Midbrain (tissue), 1 donor: Measurements from ENCODE around the gene ONECUT3.

Source experiments
- DNase-seq: peaks from one replicate; lab custom pipeline; 2025; lab: John Stamatoyannopoulos, UW

ONECUT3 gene

GRCh38 chr19:1739960-1740629 lies 13.2 kb upstream of the ONECUT3 start:
- DNase-seq: no peak

- DNase-seq: no peak
Observed at GRCh38 chr19:1742989-1743696, 10.2 kb upstream of the ONECUT3 start.

GRCh38 chr19:1744133-1744665 lies 9.1 kb upstream of the ONECUT3 start:
- no peak for DNase-seq

DNA sequence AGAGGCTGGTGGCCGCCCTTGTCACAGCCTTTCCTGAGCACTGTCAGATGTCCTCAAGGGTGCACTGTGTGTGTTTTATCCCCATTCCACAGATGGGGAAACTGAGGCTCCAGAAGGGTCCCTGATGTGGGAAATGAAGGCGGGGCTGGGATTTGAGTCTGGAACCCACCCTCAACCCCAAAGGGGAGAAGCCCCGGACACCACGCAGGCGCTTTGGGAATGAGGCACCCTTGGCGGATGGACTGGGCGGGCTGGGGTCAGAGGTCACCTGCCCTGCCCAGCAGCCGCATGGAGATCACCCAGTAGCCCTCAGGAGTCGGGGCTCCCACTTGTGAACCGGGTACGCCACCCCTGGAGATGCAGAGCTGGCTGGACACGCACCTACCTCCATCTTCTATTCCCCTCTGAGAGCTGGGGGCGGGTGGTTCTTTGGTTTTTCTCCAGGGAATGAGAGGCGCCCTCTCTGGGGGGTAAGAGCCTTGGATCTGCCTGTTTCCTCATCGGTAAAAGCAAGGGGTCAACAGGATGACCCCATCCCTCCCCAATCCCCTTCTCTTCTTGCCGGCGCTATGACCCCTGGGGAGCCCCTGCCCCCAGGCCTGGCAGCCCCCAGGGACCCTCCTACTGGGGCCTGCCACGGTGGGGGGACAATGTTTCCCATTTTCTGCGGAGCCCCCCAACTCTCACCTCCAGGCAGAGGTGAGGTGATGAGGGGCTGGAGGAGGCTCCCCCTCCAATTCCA lies 8.3 kb upstream of the ONECUT3 start:
- no peak for DNase-seq

GRCh38 chr19:1745589-1746031 lies 7.7 kb upstream of the ONECUT3 start:
- DNase-seq: no peak

DNA sequence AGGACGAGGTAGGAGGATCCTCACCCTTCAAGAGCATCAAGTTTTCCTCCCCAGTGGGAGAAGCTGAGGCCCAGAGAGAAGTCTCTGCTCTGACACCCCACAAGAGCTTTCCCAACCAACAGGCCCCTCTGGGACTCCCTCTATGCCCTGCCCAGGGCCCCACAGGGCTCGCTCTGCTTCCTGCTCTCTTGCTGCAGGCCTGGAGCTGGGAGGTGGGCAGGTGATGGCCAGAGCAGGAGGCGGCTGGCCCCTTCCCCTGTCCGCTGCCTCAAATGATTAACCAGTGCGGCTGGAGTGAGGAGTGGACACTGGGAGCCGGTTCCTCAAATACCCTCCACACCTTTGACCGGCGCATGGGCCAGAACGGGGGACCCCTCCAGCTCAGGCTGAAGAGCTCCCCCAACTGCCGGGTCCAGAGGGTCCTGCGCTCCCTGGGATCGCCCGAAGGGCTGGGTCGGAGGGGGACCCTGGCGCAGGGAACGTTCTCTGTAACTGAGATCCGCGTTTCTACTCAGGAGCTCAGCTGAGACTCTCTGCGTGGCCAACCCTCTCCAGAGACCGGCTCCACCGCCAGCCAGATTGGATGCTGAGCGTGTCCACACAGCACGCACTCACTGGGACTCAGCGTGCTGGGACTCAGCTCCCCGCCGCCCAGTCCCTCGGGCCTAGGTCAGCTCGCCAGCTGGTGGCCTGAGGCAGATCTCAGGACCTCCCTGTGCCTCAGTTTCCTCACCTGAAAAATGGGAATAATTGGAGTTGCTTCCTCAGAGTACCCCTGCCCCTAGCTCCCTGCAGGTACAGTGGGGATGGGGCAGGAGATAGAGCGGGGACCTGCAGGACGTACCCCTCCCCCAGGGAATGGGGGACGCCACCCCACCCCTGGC lies 6.7 kb upstream of the ONECUT3 start:
- DNase-seq: no peak

- DNase-seq: no peak
Observed at GRCh38 chr19:1747285-1748114, 5.8 kb upstream of the ONECUT3 start.

DNA sequence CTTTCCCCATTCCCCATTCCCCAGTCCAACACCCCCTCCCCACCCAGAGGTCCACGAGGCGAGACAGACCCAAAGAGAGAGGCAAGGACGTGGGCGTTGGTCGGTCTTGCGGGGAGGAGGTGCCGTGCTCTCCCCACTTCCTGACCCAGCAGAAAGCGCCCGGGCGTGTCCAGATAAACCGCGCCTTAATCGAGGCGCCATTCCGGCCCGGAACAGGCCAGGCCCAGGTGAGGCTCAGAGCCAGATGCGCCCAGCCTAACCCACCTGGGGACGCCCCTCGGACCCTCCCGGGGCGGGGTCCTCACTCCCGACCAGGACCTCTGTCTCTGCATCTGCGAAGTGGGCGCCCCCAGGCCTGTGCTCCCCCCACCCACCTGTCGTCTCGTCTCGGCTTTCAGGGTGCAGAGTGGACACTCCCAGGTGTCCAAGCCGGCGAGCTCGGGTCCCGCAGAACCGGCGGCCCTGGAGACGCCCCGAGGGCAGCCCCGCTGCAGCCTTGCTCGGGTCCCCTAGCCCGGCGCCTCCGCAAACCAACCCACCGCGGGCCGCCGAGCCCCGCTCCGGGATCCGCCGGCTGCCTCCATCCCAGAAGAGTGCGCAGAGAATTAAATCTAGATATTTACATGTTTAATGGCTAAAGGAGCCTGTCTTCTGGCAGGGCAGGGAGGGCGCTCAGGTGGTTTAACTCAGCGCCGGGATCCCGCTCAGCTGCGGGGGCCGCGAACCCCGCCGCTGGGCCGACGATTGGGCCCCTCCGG lies 5.0 kb upstream of the ONECUT3 start:
- DNase-seq: no peak

DNA sequence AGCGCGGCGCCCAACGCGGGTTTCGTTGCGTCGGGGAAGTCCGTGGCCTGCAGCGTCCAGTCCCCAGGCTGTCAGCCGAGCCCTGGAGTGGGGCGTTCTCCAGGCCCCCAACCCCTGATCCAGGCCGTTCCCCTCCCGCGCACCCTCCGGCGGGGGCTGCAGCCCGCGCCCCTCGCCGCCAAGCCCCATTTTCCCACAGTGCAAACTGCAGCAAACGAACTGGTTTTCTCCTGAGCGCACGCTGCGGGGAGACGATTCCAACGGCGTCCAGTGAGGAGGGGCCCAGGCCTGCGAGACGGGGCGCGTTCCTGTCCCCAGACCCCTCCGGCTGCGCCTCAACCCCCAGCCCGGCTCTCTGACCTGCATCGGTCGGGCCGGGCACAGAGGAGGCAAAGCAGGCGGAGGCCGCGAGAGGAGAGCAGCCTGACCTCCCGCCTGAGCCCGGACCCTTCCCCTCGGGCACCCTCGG lies 4.4 kb upstream of the ONECUT3 start:
- DNase-seq: no peak

DNA sequence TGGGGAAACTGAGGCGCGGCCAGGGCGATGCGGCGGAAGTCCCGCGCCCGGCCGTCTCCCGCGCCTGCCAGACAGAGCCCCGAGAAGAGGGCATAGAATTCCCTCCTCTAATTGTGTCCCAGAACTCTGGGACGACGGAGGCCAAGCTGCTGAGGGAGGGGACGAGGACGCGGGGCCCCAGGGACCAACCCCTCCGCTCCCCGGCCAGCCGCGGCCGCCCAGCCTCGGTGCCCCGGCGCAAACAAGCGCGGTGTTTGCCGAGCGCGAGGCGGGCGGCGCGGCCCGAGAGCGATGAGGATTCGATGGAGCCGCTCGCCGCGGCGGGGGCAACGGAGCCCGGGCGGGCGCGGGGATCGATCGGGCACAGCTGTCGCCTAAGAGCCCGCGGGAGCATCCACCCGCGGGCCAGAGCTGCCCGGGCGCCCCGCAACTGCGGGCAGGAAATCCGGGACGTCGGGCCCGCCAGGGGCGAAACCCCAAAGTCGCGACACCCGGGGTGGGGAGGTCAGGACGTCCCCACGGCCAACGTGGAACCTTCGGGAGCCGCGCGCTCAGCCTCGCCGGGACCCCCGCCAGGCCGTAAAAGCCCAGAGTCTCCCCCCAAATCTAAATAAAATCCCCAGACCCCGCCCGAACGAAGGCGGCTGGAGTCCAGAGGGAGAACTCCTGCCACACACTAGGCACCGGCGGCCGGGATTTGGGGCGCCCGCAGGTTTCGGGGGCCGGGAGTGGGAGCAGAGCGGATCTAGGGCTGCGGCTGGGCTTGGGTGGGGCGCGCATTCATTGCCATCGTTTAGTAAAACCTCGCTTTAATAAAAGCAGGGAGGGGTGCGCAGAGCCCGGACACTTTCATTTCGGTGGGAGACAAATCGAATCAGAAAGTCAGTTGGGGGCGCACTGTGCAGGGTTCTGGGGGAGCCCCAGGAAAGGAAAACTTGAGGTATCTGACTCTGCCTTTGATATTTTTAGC lies 3.6 kb upstream of the ONECUT3 start:
- no peak for DNase-seq

DNA sequence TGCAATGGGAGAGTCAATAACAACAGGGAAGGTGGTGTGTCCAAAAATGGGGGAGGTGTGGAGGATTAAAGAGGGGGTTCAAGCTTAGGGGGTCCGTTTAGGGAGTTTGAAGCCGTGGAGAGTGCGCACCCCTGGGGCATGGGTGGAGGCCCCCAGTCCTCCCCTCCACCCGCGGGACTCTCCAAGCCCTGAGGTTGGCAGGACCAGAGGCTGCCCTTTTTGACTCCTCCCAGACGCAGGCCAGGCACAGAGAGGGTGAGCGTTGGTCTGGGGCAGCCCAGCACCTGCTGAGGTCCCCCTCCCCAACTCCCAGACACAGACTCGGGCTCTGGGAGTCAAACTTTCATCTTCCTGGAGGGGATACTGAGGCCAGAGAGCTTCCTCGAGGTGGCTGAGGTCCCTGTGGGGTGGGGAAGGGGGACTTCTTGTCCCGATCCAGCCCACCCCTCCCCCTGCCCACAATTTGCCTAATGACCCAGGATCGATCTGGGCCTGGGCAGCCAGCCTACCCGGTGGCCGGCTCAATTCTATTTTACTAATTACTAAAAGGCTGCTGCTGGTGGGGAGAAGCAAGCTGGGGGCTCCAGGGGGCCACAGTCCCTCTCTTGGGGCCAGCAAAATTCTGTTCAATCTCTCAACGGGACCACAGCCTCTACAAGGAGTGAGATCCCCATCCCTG lies 2.8 kb upstream of the ONECUT3 start:
- no peak for DNase-seq

DNA sequence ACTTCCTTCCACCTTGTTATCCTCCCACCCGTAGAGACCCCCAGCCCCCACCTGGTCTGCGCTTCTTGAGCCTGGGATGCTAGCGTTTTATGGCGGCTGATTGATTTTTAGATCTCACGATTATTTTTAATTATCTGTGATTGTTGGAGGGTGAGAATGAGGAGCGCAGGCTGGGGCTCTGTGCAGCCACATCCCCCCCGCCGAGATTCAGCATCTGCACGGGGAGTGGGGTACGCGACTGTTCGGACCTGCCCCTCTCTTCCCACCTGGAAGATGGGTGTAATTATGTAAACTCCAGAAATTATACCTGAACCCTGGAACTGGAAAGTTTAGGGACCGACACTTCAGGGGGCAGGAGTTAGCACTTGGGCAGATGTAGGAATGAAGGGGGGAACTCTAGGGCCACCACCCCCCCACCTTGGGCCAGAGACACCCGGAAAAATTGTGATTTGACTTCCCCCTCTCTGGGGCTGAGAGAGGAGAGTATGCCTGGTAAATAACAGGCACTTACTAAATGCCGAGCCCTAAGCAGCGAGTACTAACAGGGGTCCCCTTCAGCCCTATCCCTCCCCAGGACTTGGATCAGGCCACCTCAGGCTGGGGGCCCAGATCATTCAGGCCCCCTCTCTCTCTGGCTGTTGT lies 1.8 kb upstream of the ONECUT3 start:
- DNase-seq: no peak

- no peak for DNase-seq
Observed at GRCh38 chr19:1752009-1752756, 1.1 kb upstream of the ONECUT3 start.

DNA sequence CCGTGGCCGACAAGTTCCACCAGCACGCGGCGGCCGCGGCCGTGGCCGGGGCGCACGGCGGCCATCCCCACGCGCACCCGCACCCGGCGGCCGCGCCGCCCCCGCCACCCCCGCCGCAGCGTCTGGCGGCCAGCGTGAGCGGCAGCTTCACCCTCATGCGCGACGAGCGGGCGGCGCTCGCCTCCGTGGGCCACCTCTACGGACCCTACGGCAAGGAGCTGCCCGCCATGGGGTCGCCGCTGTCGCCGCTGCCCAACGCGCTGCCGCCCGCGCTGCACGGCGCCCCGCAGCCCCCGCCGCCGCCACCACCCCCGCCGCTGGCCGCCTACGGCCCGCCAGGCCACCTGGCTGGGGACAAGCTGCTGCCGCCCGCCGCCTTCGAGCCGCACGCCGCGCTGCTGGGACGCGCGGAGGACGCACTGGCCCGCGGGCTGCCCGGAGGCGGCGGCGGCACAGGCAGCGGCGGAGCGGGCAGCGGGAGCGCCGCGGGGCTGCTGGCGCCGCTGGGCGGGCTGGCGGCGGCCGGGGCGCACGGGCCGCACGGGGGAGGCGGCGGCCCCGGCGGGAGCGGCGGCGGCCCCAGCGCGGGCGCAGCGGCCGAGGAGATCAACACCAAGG lies 821 bp downstream of the ONECUT3 start:
- no peak for DNase-seq

DNA sequence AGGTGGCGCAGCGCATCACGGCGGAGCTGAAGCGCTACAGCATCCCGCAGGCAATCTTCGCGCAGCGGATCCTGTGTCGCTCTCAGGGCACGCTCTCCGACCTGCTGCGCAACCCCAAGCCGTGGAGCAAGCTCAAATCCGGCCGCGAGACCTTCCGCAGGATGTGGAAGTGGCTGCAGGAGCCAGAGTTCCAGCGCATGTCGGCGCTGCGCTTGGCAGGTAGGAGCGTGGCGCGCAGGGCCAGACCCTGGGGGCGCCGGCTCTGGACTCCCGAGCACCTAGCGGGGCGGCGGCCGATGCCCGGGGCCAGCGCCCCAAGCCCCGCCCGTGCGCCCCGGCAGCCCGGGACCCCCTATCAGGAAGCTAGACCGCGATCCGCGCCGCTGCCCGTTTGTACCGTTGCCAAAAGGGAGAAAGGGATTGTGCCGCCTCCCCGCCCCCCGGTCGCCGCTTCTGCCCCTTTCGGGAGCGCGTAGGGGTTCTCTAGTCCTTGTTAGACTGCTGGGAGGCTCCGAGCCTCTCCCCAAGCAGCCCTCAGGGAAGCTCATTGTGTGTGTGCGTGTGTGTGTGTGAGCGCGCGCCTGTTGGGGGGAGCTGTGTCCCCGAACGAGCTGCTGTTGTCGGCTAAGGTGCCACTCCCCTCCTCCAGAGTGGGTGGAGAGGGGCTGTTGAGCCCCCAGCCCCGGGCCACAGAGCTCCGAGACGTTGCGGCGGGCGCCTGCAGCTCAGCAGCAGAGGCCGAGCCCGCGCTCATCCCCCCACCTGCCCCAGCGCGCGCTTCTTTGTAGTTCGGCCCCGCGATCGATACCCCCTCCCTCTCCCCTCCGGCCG lies 1.5 kb downstream of the ONECUT3 start:
- no peak for DNase-seq
